AG20443 (cell line): ENCODE results near the gene TMEM89.

Source experiments
- DNase-seq: peaks from one replicate; pipeline ENCODE4 v3.0.0; 2012; ENCODE audit warnings: low spot score, mixed read lengths

TMEM89 gene

GRCh38 chr3:48591436-48591835 lies 30.1 kb downstream of the TMEM89 start:
- DNase-seq = no peak

- DNase-seq = no peak
Observed at GRCh38 chr3:48588230-48588629, 33.3 kb downstream of the TMEM89 start.

- no peak for DNase-seq
Observed at GRCh38 chr3:48587686-48588085, 33.9 kb downstream of the TMEM89 start.

- no peak for DNase-seq
Observed at GRCh38 chr3:48585411-48585810, 36.2 kb downstream of the TMEM89 start.

- no peak for DNase-seq
Observed at GRCh38 chr3:48584836-48585235, 36.7 kb downstream of the TMEM89 start.

GRCh38 chr3:48581621-48582481 lies 39.7 kb downstream of the TMEM89 start:
- no peak for DNase-seq

- DNase-seq = no peak
Observed at GRCh38 chr3:48576647-48577046, 44.9 kb downstream of the TMEM89 start.

- DNase-seq = no peak
Observed at GRCh38 chr3:48575366-48575765, 46.2 kb downstream of the TMEM89 start.

- no peak for DNase-seq
Observed at GRCh38 chr3:48573973-48574585, 47.5 kb downstream of the TMEM89 start.

GRCh38 chr3:48572517-48572916 lies 49.1 kb downstream of the TMEM89 start:
- DNase-seq = no peak

GRCh38 chr3:48571938-48572337 lies 49.6 kb downstream of the TMEM89 start:
- DNase-seq = no peak
